Transverse colon (tissue), 4 donors: Measurements from ENCODE around the gene NMT2. TPM values are rescaled to one million over a fixed set of nuclear protein-coding genes. Genes with fewer than 3 reads are reported as not detected.

Experiments used
- DNase-seq: peaks from one replicate; pipeline ENCODE4 v3.0.0-alpha.2; 2019
- H3K27ac ChIP-seq, 4 donors: fragments of 200-600 bp; sonication (generic); 2 replicates each; pipeline ENCODE4 v1.5.1; 2016 to 2018; ENCODE audit warnings: inconsistent platforms in 4 of 4
- H3K27me3 ChIP-seq: fragments of 200-600 bp; sonication (generic); 2 replicates; pipeline ENCODE4 v1.5.1; 2017; ENCODE audit warnings: inconsistent platforms
- H3K36me3 ChIP-seq, 4 donors: fragments of 200-600 bp; sonication (generic); 2 replicates each; pipeline ENCODE4 v1.5.1; 2017 to 2019; ENCODE audit warnings: inconsistent platforms in 4 of 4
- H3K4me1 ChIP-seq, 4 donors: fragments of 200-600 bp; sonication (generic); 2 replicates each; pipeline ENCODE4 v1.5.1; 2017 to 2020; ENCODE audit warnings: inconsistent platforms in 4 of 4
- H3K4me3 ChIP-seq, 4 donors: fragments of 200-600 bp; sonication (generic); 1 replicate in 1 of 4; 2 replicates in 3 of 4; pipeline versions ENCODE4 v1.5.1 to v1.6.1; 2017 to 2019; ENCODE audit warnings: inconsistent platforms in 4 of 4
- H3K9me3 ChIP-seq, 2 donors: fragments of 200-600 bp; sonication (generic); 2 replicates each; pipeline ENCODE4 v1.5.1; 2017 to 2019; ENCODE audit warnings: inconsistent platforms in 2 of 2
- CTCF ChIP-seq, 5 experiments: fragments of 200-600 bp in 3 of 5; fragments of 450-650 bp in 2 of 5; sonication (generic) in 3 of 5; IDR thresholded peaks; 1 replicate in 2 of 5; 2 replicates in 3 of 5; pipeline ENCODE4 v1.5.1; 2016 to 2017; ENCODE audit warnings: antibody characterized with exemption in 5 of 5, inconsistent platforms in 3 of 5, mild to moderate bottlenecking in 2 of 5, moderate library complexity in 1 of 5
- EP300 ChIP-seq: sonication (generic); formaldehyde crosslinking; IDR thresholded peaks from one replicate; pipeline ENCODE4 v1.6.1; 2017; ENCODE audit warnings: antibody characterized with exemption, low read depth
- POLR2A ChIP-seq: fragments of 450-650 bp; IDR thresholded peaks from one replicate; pipeline ENCODE4 v1.6.1; 2016; ENCODE audit warnings: antibody characterized with exemption, mild to moderate bottlenecking, moderate library complexity
- POLR2AphosphoS5 ChIP-seq, 3 donors: sonication (generic); formaldehyde crosslinking; IDR thresholded peaks; one replicate each; pipeline ENCODE4 v1.6.1; 2016; ENCODE audit warnings: antibody characterized with exemption in 3 of 3
- WGBS, 2 donors: methylation state at CpG; one replicate each; pipeline ENCODE4 v1.1.5; 2018; ENCODE audit warnings: low coverage in 1 of 2; 5-methylcytosine and 5-hydroxymethylcytosine counted together
- in situ Hi-C, 4 donors: fragments of 200-750 bp; cut with MboI; loops; one replicate each; pipeline versions ENCODE4 v1.15.0 to v1.15.1; 2017; ENCODE audit warnings: low sequenced_read_pairs in 3 of 4, low pct_ligation_motif_present in 1 of 4, low pct_unique_long_range_greater_than_20kb in 1 of 4
- intact Hi-C: fragments of 100-400 bp; cut with DNase I; formaldehyde crosslinking; loops from one replicate; pipeline ENCODE4 v1.15.1; 2023; ENCODE audit warnings: low total_unique reads
- total RNA-seq, 4 donors: library from RNA; depleted of rRNA; stranded (reverse); fragments of >200 nt; gene quantifications; one replicate each; pipeline ENCODE4 v1.1.0, GENCODE V29; 2016

The NMT2 gene
- total RNA-seq, 4 donors from 2014 or later = 5.2 to 39.3 (median 33.8) TPM

GRCh38 chr10:15120523-15120922, 48.0 kb downstream of the NMT2 start:
- Histone ChIP-seq H3K27ac (no peak overlapping the region), H3K27me3 (no peaks in the 10 kb centered on the region), H3K36me3 (peaks cover 0 to 9% (median under 1%) of the 10 kb centered on the region in 4 donors), H3K9me3 (no peaks in the 10 kb centered on the region), H3K4me1 (no peaks in the 10 kb centered on the region), H3K4me3 (no peak overlapping the region)
- in situ Hi-C loops = loop anchor here in 2 of 4 donors (25.0 kb wide), 2 partner anchors 583 to 608 kb away; no protein-coding TSS in a partner anchor
- DNase-seq = no peak
- intact Hi-C loops = no loop called here
- TF ChIP-seq EP300 (no peak), POLR2AphosphoS5 (IDR thresholded peaks at IDR 0.05) (no peak), POLR2A (no peak), CTCF (IDR thresholded peaks at IDR 0.05) (no peak)
- WGBS, 2 donors = 88 to 100% methylated on average over 1 to 5 of the region's 5 CpGs

GRCh38 chr10:15118615-15119014, 49.9 kb downstream of the NMT2 start:
- 67 to 75% methylated on average over 1 of the region's 1 CpG for WGBS, 2 donors
- intact Hi-C loops (no loop called here), in situ Hi-C loops (loop anchor here in 2 of 4 donors (25.0 kb wide), 2 partner anchors 581 to 606 kb away; no protein-coding TSS in a partner anchor)
- Histone ChIP-seq H3K4me1 (no peaks in the 10 kb centered on the region), H3K9me3 (no peaks in the 10 kb centered on the region), H3K27me3 (no peaks in the 10 kb centered on the region), H3K36me3 (peaks cover 0 to 8% (median 3%) of the 10 kb centered on the region in 4 donors), H3K27ac (no peak overlapping the region), H3K4me3 (no peak overlapping the region)
- TF ChIP-seq POLR2A (no peak), POLR2AphosphoS5 (IDR thresholded peaks at IDR 0.05) (no peak), EP300 (no peak), CTCF (IDR thresholded peaks at IDR 0.05) (no peak)
- DNase-seq = no peak

- Histone ChIP-seq H3K9me3 (no peaks in the 10 kb centered on the region), H3K36me3 (peaks cover 0 to 8% (median 3%) of the 10 kb centered on the region in 4 donors), H3K27me3 (no peaks in the 10 kb centered on the region), H3K27ac (no peak overlapping the region), H3K4me3 (no peak overlapping the region), H3K4me1 (no peaks in the 10 kb centered on the region)
- no peak for TF ChIP-seq POLR2A
- no peak for TF ChIP-seq CTCF (IDR thresholded peaks at IDR 0.05)
- no peak for TF ChIP-seq POLR2AphosphoS5 (IDR thresholded peaks at IDR 0.05)
- WGBS, 2 donors = 94 to 96% methylated on average over 5 of the region's 5 CpGs
- no peak for DNase-seq
- in situ Hi-C loops = loop anchor here in 2 of 4 donors (25.0 kb wide), 2 partner anchors 579 to 604 kb away; no protein-coding TSS in a partner anchor
- intact Hi-C loops = no loop called here
Measured at GRCh38 chr10:15116225-15116624, 52.3 kb downstream of the NMT2 start.

- 94 to 100% methylated on average over 4 of the region's 4 CpGs for WGBS, 2 donors
- no peak for DNase-seq
- no peaks in the 10 kb centered on the region for H3K9me3 ChIP-seq
- H3K27me3 ChIP-seq = no peaks in the 10 kb centered on the region
- H3K4me3 ChIP-seq = no peak overlapping the region
- in situ Hi-C loops = loop anchor here in 2 of 4 donors (25.0 kb wide), 2 partner anchors 576 to 601 kb away; no protein-coding TSS in a partner anchor
- intact Hi-C loops = no loop called here
- peaks cover 0 to 12% (median 3%) of the 10 kb centered on the region in 4 donors for H3K36me3 ChIP-seq
- peaks cover 0 to 3% (median 0%) of the 10 kb centered on the region in 4 donors for H3K4me1 ChIP-seq
- TF ChIP-seq POLR2A (no peak), CTCF (IDR thresholded peaks at IDR 0.05) (no peak), EP300 (no peak), POLR2AphosphoS5 (IDR thresholded peaks at IDR 0.05) (no peak)
- H3K27ac ChIP-seq = no peak overlapping the region
Measured at GRCh38 chr10:15113766-15114165, 54.7 kb downstream of the NMT2 start.
